CD4-positive, alpha-beta T cell treated with Interleukin-1 beta for 1 hour (primary cell): ENCODE data around the gene RNF213.

Experiments used
- DNase-seq, 2 donors: peaks; one replicate each; pipeline ENCODE4 v3.0.0-alpha.2; 2020 to 2022

RNF213 gene

DNA sequence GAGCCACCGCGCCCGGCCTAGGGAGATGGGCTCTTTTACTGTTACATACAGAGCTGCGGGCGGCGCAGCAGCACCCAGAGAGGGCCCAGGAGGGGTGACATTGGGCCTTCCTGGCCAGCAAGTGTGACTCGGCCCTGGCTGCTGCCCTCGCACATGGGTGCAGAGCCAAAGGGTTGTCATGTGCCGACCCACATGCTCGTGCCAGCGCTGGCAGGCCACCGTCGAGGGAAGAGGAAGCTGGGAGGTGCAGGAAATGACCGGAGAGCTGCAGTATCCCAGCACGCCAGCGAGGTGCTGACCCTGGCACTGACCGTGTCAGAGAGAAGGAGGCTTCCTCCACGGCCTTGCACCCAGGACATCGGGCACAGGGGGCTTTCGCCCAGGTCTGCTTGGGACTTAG lies 162.3 kb downstream of the RNF213 start:
- DNase-seq, result no peak

DNA sequence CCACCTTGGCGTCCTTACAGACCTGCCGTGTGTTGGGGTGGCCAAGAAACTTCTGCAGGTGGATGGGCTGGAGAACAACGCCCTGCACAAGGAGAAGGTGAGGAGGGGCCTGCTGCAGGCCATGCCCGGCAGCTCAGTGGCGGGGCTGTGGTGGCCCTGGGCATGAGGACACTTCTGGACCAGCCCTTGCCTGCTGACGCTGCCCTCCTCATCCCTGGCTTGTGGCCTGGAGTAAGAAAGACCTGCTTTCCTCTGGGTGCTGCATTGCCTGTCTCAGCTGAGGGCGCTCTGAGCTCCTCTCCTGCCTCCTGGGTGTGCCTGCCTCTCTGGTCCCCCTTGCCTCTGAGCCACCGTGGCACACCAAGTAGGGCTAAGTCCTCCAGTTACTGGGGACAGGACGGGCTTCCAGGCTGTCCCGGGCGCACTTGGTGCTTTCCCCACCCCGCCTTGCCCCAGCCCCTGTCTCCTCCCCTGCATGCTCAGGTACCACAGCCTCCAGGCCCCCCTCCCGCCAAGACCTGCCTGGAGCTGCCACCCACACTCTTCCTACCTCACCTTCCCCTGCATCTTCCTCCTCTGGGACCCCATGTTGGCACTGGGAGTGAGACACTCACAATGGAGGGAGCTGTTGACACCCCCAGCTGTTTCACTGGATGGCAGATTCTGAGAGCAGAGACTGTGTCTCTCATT lies 163.0 kb downstream of the RNF213 start:
- no peak for DNase-seq

DNA sequence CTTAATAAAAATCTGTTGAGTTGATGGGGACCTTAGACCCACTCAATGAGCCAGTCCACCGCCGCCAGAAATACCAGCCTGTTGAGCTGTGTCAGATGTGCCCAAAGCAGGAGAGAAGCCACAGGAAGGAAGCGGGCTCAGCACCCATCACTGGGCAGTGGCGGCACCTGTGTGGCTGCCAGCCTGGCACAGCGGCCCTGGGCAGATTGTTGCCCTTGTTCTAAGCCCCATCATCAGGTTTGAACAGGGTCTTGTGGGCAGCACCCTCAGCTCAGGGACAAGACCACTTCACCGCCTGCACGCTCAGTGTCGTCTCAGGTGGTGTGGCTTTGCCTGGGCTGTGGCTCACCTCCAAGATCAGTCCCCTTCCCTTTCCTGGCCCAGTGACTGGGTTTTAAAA lies 163.6 kb downstream of the RNF213 start:
- DNase-seq, result peak in 1 of 2 donors; percentile 14

DNA sequence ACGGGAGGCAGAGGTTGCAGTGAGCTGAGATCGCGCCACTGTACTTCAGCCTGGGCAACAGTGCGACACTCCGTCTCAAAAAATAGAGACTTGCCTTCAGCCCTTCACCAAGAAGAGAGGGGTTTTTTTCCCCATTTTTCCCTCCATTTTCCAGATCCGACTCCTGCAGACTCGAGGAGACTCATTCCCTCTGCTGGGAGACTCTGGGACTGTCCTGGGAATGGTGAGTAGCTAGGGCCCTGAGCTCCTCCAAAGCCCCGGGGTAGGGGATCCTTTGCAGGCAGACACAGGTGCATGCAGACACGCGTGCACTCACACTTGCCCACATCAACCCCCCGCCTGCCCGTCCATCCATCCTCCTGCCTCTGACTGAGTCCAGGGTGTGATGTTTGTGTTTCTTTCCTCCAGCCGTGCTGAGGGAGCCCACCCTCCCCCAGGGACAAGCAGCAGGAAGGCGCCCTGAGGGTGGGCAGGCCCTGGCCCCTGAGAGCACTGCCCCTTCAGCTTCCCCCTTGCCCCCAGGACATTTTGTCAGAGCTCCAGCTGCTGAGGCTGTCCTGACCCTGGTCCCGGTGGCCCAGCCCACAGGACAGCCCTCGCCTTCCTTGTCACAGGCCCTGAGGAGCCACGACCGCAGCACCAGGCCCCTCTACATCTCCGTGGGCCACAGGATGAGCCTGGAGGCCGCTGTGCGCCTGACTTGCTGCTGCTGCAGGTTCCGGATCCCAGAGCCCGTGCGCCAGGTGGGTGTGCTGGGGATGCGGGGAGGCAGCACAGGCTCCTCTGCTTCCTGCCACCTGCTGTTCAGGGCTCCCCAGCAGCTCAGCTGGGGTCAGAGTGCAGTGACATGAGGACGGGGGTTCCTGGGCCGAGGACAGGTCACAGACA lies 164.5 kb downstream of the RNF213 start:
- no peak for DNase-seq

DNA sequence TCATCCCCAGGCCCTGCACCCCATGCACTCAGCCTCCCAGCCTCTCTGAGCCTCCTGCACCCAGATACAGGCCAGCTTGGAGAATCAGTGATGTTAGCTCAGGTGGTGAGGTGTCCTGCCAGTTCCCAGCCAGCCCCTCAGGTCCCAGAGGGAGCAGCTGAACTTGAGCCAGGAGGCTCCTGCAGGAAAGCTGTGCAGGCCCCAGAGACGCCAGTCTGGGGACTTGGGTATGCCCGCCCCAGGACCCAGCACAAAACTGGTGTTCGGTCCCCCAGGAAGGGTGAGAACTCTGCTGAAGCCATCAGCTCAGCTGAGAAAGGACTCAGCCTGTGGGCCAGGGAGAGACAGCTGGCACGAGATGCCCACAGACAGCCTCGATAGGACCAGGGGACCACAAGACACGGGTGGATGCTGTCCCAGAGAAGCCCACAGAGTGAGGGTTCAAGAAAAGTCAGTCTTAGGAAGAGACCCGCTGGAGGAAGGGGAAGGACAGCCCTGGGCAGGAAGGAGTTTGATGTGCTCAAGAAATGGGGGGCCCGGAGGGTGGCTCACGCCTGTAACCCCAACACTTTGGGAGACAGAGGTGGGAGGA lies 165.3 kb downstream of the RNF213 start:
- no peak for DNase-seq

DNA sequence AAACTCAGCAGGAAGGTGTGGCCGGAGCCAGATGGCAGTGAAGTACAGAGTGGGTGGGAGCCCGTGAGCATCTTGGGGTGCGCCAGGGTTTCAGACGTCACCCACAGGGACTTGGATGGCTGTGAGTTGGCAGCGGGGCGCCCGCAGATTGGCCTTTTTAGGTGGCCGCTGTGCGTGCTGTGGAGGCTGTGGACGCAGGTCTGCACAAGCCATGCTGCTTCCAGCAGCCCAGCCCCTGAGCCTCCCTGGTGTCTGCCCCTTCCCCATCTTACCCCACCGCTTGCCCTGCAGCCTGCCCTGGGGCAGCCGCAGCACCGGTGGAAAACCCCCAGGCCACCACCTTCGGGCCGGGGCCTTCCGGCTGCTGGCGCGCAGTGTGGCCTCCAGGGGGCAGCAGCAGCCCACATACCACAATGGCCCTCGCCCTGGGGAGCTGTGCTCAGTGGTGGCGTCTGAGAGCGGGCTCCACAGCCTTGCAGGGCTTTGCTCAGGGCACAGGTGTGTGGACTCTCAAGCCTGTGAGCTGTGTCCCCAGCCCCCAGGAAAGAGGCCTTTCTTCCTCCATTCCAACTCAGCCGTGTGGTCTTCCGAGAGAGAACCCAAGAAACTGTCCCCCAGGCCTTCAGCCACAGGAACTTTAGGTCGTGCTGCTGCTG lies 166.1 kb downstream of the RNF213 start:
- peak; percentile 86 to 90 for DNase-seq

DNA sequence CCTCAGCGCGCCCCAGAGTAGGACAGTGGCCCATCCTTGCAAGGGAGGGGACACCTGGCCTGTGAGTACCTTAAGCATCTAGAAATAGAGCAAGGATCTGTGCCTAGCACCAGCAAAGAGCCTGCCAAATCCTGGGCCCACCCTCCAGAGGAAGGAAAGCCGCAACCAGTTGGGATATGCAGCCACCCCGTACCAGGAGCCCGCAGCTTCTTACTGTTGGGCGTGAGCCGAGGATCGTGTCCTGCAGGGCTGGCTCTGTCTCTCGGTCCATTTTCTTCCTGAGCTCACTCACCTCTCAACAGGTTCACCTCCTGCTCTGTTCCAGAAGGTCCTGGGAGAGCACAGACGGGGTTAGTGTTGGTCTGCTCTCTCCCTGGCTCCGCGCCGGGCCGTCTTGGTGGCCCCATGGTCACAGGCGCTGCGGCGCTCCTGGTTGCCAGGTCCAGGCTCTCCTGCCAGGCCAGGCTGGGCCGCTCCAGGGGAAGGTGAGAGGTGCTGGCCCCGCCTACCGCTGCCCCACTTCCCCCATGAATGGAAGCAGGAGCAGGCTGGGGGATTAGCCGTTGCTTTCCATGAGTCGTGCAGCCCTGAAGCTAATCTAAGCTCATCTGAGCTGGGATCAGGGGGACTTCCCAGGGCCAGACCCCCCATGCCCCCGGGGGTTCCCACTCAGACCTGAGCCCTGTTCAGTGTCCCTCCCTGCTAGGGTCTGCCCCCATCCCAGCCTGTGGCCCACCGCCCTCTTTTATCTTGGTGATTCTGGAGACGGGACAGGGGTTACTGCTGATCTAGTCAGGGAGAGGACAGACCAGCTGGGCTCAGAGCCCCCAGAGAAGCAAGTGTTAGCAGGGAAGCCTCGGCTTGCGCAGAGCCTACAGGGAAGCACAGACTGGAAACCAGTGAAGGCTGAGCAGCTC lies 167.0 kb downstream of the RNF213 start:
- no peak for DNase-seq

DNA sequence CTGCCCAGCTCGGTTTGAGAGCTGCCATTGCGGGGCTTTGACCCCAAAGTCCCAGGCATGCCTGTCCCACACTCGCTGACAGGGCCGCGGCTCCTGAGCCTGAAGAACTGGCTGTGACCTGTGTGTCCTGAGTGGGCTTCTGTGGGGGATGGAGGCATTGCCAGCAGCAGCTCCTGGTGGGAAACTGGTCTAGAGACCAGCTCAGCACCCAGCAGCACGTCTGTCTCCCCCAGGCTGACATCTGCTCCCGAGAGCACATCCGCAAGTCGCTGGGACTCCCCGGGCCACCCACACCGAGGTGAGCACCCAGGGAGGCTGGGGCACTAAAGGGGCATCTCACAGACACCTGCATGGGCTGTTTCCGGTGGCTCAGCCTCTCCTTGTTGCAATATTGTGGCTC lies 167.7 kb downstream of the RNF213 start:
- no peak for DNase-seq

DNA sequence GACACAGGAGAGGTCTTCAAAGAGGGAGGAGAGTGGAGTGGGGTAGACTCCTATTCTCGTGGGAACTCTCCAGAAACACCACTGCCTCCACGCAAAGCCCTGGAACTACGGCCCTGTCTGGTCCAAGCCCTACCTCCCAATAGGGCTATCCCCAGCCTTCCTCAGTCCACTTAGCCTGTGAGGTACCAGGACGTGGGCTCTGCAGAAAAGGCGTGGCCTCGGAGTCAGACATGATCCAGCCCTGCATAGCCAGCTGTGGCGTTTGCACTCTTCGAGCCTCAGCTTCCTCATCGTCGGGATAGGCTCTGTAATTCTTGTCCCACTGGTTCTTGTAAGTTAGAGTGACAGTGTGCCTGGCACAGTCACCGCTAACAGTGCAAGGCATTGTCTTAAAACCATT lies 168.1 kb downstream of the RNF213 start:
- DNase-seq, result no peak

DNA sequence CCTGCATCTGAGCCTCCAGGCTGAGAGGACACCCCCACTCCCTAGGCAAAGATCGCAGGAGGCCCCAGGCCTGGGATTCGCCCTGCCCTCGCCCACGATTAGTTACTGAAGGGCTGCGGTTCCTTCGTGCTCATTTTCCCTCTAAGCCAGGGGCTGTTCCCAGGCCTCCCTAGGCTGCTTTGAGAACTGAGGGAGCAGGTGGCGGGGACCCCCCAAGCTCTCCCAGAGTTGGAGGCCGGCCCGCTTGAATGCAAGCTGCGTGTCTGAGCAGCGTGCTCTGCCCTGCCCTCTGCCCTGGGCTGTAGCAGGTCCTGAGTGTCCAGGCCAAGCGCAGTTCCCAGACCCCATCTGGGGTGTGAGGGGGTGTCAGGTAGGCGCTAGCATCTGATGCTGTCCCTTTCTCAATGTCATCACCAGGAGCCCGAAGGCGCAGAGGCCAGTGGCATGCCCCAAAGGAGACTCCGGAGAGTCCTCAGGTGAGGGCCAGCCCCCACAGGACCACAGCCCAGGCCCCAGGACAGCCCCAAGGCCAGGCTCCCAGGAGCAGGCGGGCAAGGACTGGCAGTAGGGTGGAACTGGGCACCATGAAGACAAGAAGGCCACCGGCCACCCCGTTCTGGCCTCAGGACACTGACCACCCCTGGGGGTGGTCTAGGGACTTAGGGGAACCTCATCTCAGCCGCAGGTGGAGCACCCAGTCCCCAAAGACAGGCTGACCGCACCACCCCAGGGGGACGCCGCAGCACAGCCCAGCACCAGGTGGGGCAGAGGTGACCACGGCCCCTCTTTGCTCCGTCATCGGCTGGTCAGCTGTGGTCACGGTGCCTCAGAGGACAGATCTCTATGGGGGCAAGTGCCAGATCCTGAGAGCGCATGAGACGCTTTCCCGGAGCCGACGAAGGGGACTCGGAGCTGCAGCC lies 169.0 kb downstream of the RNF213 start:
- no peak for DNase-seq

DNA sequence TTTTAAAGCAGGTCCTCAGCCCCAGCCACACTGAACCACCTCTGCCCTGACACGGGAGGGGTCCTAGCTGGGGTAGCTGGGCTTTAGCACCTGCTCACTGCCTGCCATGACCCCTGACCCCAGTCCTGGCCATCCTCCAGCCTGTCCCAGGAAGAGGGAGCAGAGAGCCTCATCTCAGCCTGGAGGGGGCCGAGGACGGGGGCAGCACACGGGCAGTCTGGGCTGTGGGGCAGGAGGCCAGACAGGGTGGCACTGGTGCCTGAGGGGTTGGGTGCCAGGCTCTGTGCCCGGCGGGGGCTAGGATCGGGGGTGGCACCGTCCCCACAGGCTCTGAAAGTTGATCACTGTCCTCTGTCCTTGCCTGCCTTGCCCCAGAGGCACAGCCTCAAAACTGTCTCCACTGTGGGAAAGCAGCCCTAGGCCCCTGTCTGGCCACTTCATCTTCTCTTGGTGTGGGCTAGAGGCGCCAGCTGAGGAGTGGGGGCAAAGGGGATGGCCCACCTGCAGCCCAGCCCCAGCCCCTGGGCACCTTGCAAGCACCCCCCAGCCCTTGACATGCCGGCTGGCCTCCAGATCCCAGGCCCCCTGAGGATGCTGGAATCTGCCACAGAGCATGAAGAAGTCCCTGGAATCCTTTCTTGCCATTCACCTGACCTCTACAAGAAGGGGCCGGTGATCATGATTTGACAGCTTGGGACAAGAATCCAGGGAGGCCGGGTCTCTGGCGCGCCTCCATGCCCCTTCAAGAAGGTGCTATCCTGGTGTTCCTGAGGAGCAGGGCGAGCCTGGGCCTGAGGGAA lies 170.0 kb downstream of the RNF213 start:
- no peak for DNase-seq

DNA sequence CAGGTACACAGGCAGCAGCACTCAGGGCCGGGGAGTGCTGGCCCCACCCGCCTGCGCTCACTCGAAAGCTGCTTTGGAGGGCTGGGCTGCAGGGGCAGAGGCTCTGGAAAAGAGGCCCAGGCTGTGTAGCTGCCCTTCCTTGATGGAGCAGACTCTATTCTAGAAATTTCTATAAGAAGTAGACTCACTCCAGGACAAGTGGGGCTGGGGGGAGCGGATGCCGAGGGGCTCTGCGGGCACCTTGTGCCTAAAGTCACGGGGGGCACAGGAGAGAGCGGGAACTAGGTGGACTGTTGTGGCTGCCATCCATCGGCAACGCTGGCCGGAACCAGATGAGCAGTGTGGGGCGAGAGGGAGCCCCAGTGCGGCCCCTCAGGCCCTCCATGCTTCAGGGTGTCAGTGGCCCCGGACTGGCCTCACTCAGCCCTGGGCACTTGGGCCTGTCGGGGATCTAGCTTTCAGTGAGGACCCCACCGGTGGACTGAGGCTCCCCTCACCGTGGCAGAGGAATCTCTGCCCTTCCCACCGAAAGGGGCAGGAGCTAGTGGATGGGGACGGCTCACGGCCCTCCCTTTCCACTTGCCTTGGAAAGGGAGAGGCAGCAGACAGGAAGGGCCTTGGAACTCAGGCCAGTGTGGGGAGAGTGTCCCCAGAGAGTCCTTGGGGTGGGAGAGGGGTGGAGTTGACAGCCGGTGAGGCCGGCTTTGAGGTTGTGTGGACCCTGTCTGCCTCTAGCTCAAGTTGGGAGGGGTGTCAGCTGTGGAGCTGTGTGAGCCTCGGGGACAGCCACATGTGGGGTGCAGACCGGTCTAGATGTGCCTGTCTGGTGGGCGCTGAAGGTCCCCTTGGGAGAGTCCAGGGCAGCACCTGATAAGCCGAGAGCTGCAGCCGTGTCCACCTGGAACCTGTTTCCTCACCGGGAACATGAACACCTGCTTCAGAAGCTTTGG lies 170.9 kb downstream of the RNF213 start:
- DNase-seq, result no peak

DNA sequence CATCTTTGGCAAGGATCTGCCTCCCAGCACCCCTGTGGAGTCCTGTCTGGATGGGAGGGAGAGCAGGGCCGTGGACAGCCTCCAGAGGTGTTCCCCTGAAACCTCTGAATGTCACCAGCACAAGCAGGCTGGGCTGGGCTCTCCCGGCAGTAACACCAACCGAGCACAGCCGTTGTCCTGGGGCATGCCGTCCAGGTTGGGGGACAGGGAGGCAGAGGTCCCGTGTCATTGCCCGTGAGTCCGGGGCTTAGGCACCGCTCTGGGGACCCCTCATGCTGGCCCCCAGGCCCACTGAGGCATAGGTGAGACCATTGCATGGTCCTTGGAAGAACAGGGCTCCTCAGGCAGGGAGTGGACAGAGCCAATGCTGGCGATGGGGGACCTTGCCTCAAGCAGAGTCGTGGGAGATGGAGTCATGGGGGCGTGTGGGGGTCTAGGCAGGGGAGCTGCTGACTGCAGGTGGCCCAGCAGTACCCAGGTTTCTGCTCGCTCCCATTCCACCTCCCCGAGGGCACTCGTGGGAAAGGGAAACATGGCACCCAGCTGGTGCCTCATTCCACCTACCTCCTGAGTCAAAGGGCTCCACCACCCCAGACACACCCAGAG lies 171.8 kb downstream of the RNF213 start:
- DNase-seq, result no peak

DNA sequence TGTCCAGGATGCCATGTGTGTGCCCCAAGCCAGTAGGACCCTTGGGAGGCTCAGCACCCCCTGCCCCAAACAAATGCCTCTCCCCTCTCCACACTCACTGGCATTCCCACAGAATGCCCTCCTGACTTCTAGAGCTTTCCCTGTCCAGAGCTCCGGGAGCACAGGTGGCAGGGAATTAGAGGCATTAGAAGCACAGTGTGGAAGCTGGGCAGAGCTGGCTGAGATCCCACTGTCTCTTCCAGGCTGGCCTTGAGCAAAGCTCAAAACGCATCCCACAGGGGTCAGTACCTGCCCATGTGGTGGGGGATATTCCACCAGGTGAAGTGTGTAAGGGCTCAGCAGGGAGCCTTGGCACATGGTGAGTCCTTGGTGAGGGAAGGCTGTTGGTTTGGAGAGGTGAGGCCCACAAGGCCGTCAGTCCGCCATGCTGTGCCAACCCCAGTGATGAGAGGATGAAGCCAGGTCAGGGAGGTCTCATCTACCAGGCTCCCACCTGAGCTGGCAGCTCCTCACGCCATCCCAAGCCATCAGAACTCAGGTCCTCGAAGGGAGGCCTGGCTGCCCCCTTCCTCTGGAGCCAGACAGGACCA lies 172.4 kb downstream of the RNF213 start:
- no peak for DNase-seq

DNA sequence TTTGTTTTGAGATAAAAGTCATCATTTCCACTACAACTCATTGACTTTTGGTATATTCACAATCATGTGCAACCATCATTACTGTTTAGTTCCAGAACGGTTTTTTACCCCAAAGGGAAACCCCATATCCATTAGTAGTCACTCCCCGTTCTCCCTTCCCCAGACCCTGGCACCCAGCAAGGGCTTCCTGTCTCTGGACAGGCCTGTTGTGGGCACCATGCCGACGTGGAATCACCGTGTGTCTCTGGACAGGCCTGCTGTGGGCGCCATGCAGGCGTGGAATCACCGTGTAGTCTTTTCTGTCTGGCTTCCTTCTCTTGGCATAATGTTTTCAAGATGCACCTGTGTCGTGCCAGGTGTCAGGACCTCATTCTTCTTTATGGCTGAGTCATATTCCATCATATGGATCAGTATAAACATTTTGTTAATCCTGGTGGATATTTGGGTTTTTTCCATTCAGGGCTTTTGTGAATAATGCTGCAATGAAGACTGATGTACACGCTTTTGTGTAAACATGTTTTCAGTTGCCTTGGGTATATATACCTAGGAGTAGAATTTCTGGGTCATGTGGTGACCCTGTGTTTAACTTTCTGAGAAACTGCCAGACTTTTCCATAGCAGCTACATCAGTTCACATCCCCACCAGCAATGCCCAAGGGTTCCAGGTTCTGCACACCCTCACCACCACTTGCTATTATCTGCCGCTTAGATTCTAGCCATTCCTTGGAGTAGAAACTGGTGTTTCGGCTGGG lies 173.4 kb downstream of the RNF213 start:
- no peak for DNase-seq

DNA sequence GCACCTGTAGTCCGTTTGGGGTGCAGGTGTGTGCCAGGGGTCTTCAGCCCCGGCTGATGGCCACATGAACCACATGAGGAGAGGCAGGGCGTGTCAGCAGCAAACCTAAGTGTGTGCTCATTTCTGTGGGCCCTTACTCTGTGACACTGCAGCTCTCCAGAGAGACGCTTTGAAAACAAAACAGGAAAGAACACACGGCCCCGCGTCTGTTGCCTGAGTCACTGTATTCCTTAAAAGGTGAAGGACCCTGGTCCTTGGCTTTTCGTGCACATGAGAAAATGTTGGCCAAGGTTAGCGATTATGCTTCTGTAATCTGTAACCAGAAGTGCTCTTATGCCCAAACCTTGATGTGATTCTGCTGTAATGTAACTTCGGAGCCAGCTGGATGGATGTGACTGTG lies 176.9 kb downstream of the RNF213 start:
- DNase-seq, result no peak

DNA sequence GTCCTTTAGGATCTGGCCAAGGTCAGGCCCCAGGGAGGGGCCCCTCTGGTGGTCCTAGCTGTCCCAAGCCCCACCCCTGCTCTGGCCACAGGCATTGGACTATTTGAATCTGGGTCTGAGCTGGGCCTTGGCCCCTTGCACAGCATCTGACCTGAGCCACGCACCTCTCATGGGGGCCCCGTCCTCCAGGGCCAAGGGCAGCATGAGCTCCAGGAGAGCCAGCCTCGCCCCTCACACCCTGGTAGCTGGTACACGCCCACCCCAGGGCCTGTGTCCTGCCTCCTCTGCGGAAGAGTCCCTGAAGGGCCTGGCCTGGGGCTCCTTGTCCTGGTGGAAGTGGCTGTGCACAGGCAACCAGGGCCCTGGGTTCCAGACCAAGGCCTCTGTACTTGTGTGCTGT lies 178.2 kb downstream of the RNF213 start:
- no peak for DNase-seq

DNA sequence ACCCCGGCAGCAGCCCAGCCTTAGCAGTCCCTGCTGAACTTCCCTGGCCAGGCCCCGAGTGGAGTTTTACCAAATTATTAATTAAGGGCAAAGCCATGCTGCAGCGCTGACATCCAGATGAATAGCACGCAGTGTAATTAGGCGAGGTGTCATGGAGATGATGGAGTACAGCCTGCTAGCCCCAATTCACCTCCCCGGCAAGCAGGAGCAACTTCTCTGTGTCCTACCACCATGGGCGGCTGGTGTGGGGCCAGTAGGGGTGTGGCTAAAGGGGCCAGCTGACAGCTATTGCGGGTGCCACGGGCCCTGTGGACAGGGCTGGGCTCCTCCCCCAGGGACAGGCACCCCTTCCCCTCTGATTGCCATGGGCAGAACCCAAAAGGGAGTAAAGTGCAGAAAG lies 178.8 kb downstream of the RNF213 start:
- no peak for DNase-seq
